ENCODE data around the gene ACADVL.

ACADVL gene

GRCh38 chr17:7262935-7263800, 43.4 kb downstream of the ACADVL start:
- TF ChIP-seq CTCF (IDR thresholded peaks at IDR 0.05; ENCODE audit: low read depth, low read length) = no peak
- in situ Hi-C loops (cut with HindIII; ENCODE audit: low sequenced_read_pairs) = no loop called here
- H3K4me3 ChIP-seq (ENCODE audit: low read depth, low read length) = no peak overlapping the region
- DNase-seq (ENCODE audit: low read depth, low spot score) = no peak

GRCh38 chr17:7263801-7264078, 44.0 kb downstream of the ACADVL start:
- TF ChIP-seq CTCF (IDR thresholded peaks at IDR 0.05; ENCODE audit: low read depth, low read length) = no peak
- no peak for DNase-seq (ENCODE audit: low read depth, low spot score)
- in situ Hi-C loops (cut with HindIII; ENCODE audit: low sequenced_read_pairs) = no loop called here
- no peak overlapping the region for H3K4me3 ChIP-seq (ENCODE audit: low read depth, low read length)

GRCh38 chr17:7266784-7267183, 47.0 kb downstream of the ACADVL start:
- in situ Hi-C loops (cut with HindIII; ENCODE audit: low sequenced_read_pairs) = no loop called here
- TF ChIP-seq CTCF (IDR thresholded peaks at IDR 0.05; ENCODE audit: low read depth, low read length) = no peak
- no peak overlapping the region for H3K4me3 ChIP-seq (ENCODE audit: low read depth, low read length)
- no peak for DNase-seq (ENCODE audit: low read depth, low spot score)

Data from astrocyte of the spinal cord (primary cell).